ENCODE results near the gene CLNS1A.

GRCh38 chr11:77630157-77630710, 7.4 kb downstream of the CLNS1A start:
- TF ChIP-seq EZH2phosphoT487 (IDR thresholded peaks at IDR 0.05; ENCODE audit: borderline replicate concordance, low read length) (no peak), CTCF (conservative IDR thresholded peaks at IDR 0.05; ENCODE audit: low read depth, low read length) (no peak)

Measured in PC-3 (cell line).